GM19452 (cell line): ENCODE data around the gene SYAP1.
"Not testable (repeated sequence)": the region's sequence is repeated elsewhere in the genome, so short reads cannot be mapped to it uniquely, and the experiment has no call there.

ENCODE experiments used
- ATAC-seq: cut with Tn5 transposase; IDR thresholded peaks from one replicate; pipeline ENCODE4 v1.9.1; 2021; ENCODE audit not compliant: unreplicated experiment

The SYAP1 gene

GRCh38 chrX:16778545-16778944 is 59.1 kb downstream of the SYAP1 start:
- no peak for ATAC-seq

DNA sequence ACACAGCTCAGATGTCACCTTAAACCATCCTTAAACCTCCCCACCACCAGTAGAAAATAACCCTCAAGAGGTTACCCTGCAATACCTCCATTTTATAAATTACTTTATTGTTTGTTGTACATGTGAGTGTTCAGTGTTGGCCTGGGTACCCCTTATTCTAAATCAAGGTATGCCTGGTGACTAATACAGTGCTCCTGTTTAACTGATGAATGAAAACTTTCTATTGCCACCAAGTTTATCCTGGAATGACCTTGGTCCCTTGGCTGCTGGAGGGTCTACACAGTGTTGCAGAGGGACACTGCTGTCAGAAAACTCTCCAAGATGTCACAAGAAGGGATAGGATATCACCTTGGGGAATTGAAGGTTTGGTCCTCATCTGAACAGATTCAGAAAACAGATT is 59.6 kb downstream of the SYAP1 start:
- no peak for ATAC-seq

DNA sequence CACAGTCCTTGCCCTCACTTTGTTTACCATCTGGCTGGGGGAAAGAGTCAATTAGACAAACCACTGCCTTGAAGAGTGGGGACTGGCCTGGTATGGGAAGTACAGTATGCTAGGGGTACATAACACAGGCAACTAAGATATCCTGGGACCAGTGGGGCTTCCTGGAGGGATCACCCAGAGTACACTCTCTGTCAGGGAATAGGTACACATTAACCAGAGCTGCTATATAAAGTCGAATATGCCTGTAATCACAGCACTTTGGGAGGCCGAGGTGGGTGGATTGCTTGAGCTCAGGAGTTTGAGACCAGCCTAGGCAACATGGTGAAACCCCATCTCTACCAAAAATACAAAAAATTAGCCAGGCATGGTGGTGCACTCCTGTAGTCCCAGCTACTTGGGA is 60.4 kb downstream of the SYAP1 start:
- ATAC-seq, result not testable (repeated sequence)

DNA sequence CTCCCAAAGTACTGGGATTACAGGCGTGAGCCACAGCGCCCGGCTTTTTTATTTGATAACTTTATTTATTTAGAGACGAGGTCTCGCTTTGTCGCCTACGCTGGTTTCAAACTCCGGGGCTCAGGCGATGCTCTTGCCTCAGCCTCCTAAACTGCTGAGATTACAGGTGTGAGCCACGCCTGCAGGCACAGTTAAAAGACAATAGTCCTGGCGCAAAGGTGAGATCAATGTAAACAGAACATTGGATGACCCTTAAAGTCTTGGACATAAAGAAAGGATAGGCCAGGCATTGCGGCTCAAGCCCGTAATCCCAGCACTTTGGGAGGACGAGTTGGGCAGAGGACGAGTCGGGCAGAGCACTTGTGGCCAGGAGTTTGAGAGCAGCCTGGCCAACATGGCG is 64.0 kb downstream of the SYAP1 start:
- no peak for ATAC-seq

- not testable (repeated sequence) for ATAC-seq
These were observed 65.0 kb downstream of the SYAP1 start for GRCh38 chrX:16784440-16784839.

GRCh38 chrX:16785247-16786138 is 66.1 kb downstream of the SYAP1 start:
- no peak for ATAC-seq

- peak; percentile 98 for ATAC-seq
These were observed 66.9 kb downstream of the SYAP1 start, which contains the start of gene TXLNG for GRCh38 chrX:16786139-16786790. Gene TXLNG (plus strand): TSS chrX:16786466. CDS start chrX:16786488, 22 bp downstream.

DNA sequence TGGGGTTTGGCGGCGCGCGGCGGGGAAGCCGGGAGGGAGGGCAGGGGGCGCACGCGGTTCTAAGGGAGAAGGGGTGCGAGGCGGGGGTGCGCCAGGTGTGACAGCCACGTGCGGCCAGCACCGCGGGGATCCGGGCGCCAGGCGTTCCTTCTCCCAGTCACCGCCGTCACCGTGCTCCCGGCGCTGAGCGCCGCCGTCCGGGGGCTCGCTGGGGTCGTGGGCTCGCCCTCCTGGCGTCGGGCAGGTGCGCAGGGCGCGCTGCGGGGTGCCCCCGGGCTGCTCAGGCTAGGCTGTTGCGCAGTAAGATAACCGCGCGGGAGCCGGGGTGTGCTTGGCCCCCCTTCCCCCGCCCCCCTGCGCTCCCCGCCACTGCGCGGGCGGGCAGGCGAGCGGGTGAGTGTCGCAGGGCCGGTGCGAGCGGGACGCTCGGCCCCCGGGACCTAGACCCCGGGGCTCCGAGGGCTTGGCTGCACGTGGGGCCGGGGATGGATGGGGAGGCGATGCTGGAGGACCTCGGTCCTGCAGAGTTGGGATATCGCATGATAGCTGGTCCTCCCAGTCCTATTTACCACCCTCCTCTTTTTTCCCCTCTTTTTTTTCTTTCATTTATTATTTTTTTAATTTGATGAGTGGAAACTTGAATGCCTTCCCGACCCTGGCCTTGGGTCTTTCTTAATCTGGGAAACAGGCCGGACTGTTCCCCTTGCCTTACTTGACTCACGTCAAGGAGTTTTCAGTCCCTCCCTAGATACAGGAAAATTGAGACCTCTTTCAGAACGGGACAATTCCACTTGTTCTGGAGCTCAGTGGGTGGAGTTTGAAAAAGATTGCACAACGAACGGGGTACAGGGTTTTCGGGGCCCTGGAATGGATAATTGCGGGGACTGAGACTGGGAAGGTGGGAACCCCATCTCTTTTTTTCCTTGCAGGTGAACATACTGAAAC is 67.7 kb downstream of the SYAP1 start:
- no peak for ATAC-seq

DNA sequence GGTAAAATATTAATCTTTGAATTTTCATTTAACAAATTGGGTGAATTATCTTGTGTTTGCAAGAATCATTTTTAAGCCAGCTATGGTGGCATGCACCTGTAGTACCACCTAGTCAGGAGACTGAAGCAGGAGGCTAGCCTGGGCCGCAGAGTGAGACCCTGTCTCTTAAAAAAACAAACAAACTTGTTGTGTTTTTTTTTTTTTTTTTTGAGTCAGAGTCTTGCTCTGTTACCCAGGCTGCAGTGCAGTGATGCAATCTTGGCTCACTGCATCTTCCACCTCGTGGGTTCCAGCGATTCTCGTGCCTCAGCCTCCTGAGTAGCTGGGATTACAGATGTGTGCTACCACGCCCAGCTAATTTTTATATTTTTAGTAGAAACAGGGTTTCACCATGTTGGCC is 69.1 kb downstream of the SYAP1 start:
- no peak for ATAC-seq

DNA sequence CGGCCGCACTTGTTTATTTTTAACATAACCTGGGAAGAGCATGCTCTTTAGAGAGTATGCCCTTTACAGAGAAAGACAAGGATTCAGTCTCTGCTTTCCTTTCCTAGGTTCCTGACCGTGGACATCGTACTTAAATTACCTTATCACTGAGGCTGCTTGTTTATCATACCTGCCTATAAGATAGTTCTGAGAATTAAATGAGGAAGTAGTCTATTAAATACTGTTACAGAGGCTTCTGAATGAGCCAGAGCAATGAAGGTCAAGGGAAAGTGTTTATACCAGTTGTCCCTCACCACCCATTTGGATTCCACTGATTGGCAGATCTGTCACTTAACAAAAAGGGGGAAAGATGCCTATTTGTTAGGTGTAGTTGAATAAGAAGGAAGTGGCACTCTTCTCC is 76.9 kb downstream of the SYAP1 start:
- no peak for ATAC-seq

GRCh38 chrX:16797358-16797757 is 77.9 kb downstream of the SYAP1 start:
- no peak for ATAC-seq

GRCh38 chrX:16797841-16798240 is 78.4 kb downstream of the SYAP1 start:
- no peak for ATAC-seq

DNA sequence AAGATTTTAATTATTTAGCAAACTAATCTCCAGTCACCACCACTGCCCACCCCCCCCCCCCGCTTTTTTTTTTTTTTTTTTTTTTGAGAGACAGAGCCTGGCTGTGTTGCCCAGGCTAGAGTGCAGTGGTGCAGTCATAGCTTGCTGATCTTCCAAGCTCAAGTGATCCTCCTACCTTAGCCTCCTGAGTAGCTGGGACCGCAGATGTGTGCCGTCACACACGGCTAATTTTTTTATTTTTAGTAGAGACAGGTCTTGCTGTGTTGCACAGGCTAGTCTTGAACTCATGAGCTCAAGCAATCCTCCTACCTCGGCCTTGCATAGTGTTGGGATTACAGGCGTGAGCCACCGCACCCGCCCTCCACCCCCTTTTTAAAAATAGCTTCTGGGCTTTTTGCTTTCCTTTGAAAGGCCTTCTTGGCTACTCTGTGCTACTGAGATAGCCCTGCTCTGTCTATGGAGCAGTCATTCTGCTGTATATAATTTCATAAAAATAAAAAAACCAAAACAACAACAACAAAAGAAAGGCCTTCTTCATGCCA is 85.6 kb downstream of the SYAP1 start:
- ATAC-seq, result no peak

DNA sequence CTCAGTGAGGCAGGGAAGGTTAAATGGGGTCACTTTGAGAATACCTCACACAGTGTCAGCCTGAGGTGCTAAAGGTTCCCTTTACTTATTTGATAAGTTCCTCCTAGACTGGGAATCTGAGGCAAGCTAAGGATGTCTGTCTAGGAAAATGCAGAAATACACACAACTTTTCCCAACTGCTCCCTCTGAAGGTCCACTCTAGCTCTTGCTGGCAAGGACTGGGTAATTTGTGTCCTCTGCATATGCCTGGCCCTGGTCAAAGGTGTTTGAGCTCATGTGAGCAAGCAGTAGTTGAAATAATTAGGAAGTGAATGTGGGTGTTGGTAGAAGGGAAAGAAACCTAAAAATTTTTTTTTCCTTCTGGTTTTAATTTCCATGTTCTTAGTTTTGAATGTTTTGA is 88.1 kb downstream of the SYAP1 start:
- no peak for ATAC-seq

- no peak for ATAC-seq
These were observed 88.6 kb downstream of the SYAP1 start for GRCh38 chrX:16807976-16808542.

DNA sequence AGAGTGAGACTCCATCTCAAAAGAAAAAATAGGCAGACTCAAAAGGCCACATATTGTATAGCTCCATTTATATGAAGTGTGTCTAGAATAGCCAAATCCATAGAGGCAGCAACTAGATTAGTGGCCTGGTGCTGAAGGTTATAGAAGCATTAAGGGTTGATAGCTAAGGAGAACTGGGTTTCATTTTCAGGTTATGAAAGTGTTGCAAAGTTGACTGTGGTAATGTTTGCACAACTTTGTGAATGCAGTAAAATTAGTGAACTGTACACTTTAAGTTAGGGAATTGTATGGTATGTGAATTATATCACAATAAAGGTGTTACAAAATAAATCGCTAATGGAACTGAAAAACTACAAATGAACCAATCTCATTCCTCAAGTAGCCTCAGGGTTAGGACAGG is 95.2 kb downstream of the SYAP1 start:
- no peak for ATAC-seq
